HG02884 (cell line): Measurements from ENCODE around the gene DMXL1.
A peak's percentile ranks its signal among the peaks of the same experiment; 100 is the strongest.

Experiments
- ATAC-seq: cut with Tn5 transposase; IDR thresholded peaks from one replicate; pipeline ENCODE4 v1.9.1; 2021; ENCODE audit warnings: mild to moderate bottlenecking, moderate library complexity; ENCODE audit not compliant: unreplicated experiment

Gene DMXL1

DNA sequence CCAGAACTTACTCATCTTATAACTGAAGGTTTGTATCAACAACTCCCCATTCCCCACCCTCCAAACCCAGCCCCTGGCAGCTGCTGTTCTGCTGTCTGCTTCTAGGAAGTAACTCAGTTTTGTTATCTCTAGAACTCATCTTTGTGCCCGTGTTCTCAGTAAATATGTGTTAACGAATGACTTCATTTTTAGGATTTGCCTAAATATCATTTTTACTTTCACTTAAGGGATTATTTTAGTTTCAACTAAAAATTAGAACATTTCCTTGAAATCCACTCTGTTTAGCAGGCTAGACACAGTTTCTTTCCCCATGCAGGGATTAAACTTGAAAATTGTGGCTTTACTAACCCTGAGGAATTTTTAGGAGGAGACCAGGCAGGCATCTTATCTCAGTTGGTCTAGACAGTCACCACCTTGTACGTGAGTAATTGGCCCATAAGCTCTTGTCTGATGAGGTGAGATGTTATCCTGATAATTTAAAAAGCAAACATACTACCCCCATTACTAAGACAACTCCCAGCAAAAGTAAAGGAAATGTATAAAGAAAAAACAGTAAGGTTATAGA lies 216.7 kb downstream of the DMXL1 start:
- peak; percentile 24 for ATAC-seq

DNA sequence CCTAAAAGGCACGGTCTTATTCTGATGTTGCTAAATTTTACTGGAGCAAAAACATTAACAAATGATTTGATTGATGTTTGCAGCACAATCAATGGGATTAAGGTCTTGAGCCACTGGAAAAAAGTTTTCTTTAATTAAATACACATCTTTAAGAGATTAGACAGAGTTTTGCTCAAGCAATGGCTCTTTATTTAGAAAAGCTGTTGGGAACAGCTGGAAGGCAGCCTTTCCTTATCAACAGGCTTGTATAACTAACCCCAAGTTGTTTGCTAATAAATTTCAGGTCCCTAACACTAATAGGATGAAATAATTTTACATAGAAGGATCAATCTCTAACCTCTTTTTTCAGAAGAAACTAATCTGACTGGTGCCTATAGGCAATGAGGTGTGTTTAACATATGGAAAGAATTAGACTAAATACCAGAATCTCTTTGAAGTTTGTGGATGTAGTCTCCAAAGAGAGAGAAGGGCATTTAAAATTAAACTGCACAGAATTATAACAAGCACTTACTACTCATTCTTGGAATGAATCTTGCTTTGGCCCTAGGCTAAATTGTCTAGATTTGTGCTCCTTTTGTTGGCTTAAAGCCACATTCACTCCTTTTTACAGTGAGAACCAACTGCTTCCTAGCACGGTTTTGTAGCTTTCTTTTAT lies 217.6 kb downstream of the DMXL1 start:
- no peak for ATAC-seq

DNA sequence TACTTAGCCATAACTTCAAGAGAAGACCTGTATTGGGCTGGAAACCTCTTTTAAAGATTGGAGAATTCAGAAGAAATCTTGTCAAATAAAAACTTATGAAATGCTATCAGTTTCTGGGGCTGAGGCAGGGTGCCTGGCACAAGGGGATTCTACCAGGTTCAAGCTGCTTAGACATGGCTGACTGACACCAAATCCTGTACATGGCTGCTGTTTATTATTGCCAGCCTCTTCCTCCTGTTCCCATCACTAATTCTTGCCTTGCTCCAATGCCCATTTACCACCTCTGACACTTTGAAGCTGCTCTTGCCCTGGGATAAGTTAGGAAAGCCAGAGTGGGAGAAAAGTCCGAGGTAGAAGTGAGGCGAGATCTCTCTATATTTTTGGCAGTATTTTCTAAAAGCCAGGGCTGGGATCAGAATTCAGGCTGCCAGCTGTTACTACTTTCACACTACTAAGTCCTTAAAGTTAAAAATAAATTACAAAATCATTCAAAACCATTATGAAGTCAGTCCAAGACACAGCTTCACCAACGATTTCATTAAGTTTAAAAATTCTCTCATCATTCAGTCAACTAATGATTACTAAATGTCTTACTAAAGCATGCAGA lies 218.7 kb downstream of the DMXL1 start:
- no peak for ATAC-seq

DNA sequence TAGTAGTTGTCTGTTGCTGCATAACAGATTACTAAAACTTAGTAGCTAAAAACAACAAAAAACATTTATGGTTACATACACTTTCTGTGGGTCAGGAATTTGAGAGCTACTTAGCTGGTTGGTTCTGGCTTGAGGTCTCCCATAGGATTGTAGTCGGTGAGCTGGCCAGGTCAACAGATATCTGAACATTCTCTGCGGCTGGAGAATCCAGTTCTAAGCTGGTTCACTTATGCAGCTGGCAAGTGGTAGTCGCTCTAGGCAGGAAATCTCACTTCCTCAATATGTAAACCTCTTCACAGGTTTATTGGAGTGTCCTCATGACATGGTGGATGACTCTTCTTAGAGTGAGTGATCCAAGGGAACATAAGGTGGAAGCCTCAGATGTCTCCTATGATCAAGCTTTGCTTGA lies 219.3 kb downstream of the DMXL1 start:
- ATAC-seq = peak; percentile 92

DNA sequence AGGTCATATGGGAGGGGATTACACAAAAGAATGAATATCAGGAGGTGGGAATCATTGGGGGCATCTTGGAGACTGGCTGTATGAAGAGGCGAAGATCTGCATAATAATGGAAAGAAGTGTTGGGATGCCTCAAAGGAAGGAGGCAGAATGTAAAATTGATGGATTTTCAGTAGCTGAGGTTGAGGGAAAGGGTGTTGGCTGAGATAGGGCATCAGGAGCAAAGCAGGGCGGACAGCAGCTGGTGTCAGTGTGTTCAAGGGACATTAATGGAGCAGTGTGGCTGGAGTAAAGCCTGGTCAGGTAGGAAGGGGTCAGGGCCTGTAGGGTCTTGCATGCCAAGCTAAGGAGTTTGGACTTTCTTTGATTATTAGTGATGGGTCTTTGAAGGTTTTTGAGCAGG lies 219.7 kb downstream of the DMXL1 start:
- ATAC-seq = no peak

DNA sequence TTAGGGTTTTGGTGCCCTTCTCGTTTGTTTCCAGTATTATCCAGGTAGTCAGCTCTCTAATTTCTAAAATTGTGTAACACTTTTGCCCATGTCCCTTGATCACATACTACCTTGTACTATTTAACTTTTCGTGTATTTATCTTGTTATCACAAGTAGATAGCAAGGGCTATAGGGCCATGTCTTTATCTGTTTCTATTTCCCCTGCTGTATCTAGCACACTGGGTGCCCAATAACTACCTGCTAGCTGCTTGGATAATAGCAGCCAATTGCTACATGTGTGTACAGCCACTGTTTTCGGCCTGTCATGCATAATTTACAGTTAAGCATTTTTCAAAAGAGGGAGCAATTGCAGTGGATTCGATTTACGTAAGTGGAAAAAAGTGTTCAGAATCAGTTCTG lies 220.2 kb downstream of the DMXL1 start:
- ATAC-seq = no peak

DNA sequence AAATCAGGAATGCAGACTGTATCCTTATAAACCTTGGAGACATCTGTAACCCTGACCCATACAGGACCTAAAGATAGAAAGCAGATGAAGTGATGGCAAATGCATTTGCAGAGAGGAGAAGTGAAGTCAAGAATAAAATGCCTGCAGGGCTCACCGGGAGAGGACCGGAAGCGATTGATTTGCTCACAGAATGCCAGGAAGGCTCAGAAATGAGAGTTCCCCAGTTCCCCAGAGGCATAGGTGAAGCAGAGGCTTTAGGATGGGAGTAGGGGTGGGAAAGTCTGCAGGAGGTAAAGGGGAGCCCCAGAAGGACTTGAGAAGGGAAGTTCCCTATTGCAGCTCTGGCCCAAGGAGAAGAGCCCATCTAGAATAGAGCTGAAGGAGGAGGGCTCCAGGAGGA lies 221.0 kb downstream of the DMXL1 start:
- no peak for ATAC-seq

DNA sequence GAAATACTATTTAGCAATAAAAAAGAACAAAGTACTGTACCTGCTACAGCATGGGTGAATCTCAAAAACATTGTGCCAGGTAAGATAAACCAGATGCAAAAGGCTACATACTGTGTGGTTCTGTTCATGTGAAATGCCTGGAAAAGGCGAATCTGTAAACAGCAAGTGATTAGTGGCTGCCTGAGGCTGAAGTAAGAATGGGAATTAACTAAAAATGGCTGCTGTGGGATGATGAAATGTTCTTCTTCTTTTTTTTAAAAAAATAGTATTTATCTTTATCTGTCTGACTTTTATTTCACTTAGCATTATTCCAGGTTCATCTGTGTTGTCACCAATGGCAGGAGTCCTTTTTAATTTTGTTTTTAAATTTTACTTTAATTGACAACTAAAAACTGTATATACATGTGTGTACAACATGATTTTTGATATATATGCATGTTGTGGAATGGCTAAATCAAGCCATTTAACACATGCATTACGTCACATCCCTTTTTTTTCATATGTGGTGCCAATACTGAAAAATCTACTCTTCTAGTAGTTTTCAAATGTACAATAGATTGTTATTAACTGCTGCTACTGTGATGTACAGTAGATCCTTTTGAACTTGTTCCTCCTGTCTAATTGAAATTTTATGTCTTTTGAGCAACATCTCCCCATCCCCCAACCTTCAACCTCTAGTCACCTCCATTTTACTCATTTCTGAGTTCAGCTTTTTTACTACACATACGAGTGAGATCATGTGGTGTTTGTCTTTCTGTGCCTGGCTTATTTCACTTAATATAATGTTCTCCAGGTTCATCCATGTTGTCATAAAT lies 222.0 kb downstream of the DMXL1 start:
- ATAC-seq = no peak

DNA sequence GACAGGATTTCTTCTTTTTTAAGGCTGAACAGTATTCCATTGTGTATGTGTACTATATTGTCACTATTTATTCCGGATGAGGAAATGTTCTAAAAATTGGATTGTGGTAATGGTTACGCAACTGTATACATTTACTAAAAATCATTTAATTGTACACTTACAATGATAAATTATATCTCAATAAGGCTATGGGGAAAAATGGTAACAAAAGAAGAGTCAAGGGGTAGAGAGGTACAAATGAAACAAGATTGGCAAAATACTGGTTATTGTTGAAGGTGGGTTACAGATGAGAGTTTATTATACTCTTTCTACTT lies 222.6 kb downstream of the DMXL1 start:
- no peak for ATAC-seq
